HG03439 (cell line): ENCODE results near the gene PTPN13.
A peak's percentile ranks its signal among the peaks of the same experiment; 100 is the strongest.
"Not testable (repeated sequence)": the region's sequence is repeated elsewhere in the genome, so short reads cannot be mapped to it uniquely, and the experiment has no call there.

Experiments
- ATAC-seq: cut with Tn5 transposase; IDR thresholded peaks from one replicate; pipeline ENCODE4 v1.9.1; 2021; ENCODE audit warnings: mild to moderate bottlenecking, moderate library complexity; ENCODE audit not compliant: unreplicated experiment

Gene PTPN13

DNA sequence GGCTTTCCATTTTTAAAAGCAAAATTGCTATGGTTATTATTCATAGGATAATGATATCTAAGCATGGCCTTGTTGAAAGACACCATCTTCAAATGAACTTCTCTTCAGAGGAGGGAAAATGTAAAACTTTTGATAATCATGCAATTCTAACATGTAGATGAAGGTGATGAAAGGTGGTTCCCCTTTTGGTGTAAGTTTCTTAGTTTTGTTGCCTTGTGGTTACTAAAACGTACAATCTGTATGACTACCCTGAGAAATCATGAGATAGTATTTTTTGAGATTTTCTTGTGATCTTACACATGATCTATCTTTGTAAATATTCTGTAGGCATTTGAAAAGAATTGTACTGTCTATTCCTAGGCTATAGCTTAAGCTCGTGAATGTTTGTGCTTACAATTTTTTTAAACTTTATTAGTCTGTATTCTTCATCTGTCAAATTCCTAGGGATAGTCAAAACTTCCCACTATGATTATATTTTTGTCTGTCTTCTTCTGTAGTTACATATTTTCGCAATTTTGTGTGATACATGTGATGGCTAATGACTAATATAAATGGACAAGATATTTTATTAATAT lies 47.5 kb downstream of the PTPN13 start:
- peak; percentile 73 for ATAC-seq

DNA sequence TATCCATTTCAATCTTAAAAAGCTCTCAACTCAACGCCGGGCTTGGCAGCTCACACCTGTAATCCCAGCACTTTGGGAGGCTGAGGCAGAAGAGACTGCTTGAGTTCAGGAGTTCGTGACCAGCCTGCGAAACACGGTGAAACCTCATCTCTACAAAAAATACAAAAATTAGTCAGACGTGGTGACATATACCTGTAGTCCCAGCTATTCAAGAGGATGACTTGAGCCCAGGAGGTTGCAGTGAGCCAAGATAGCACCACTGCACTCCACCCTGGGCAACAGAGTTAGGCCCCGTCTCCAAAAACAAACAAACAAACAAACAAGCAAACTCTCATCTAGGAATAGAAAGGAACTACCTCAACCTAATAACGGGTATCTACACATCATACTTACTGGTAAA lies 50.8 kb downstream of the PTPN13 start:
- no peak for ATAC-seq

GRCh38 chr4:86652332-86652932 lies 58.3 kb downstream of the PTPN13 start:
- ATAC-seq = no peak

DNA sequence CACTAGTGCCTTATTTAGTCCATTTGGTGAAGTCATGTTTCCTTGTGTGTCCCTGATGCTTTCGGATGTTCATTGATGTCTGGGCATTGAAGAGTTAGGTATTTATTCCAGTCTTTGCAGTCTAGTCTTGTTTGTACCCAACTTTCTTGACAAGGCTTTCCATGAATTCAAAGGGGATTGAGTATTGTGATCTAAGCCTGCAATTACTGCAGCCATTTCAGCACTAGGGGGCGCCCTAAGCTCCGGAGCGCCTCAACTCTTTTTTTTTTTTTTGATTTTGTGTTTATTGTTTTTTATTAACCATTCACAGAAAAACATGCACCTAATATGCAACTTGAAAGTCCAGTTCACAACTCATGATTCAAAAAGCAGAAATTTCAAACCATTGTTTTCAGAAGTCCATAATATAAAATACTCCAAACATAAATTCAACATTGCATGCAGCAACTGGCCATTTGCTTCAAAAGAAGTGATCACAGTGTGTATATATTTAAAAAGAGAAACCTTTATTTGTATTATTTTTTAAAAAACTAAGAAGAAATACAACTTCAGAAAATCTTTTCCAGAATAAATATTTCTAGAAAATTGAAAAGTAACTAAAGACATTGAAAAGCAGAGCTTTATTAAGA lies 59.2 kb downstream of the PTPN13 start:
- no peak for ATAC-seq

GRCh38 chr4:86656781-86657180 lies 62.7 kb downstream of the PTPN13 start:
- not testable (repeated sequence) for ATAC-seq

DNA sequence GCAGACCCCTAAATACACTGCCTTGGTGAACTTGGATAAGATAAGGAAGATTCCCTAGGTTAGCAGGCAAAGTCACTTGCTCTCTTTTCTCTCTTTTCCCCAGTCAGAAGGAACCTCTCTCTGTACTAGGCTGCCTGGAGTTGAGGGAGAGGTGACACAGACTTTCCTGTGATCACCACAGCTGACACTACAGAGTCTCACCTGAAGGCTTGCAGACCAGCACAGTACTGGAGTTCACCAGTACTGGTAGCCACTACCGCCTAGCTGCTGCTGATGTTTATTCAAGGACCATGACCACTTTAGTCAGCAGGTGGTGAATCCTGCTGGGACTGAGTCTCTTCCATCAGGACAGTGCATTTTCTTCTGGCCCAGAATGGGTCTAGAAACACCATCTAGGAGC lies 63.3 kb downstream of the PTPN13 start:
- ATAC-seq = no peak

GRCh38 chr4:86657910-86658309 lies 63.8 kb downstream of the PTPN13 start:
- ATAC-seq = no peak

DNA sequence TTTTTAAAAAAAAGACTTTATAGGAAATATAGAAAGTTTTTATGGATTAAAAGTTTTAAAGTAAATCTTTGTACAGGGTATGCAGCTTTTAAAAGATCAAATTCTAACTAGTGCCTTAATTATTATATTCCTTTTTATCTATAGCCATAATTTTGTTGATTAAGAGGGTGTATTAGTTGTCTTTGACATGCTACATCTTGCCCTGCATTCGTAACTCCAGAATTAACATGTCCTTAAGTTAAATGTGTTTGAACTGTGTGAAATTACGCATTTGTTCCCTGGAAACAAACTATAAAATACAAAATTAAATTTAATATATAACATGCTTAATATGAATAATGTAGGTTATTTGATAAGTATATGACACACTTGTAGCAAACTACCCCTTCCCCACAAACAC lies 66.3 kb downstream of the PTPN13 start:
- no peak for ATAC-seq

DNA sequence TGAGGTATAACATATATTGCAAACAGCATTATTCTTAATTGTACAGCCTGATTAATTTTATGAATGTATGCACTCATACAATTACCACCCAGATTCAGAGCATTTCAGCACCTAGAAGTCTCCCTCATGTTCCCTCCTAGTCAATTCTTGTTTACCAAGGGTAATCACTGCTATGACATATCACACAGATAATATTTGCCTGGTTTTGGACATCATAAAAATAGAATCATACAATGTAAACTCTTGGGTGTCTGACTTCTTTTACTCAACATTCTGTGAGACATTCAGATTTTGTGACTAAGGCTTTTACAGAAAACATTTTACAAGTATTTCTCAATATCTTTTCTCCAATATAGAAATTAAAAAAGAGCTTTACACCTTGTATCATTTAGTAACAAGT lies 66.9 kb downstream of the PTPN13 start:
- ATAC-seq = no peak

DNA sequence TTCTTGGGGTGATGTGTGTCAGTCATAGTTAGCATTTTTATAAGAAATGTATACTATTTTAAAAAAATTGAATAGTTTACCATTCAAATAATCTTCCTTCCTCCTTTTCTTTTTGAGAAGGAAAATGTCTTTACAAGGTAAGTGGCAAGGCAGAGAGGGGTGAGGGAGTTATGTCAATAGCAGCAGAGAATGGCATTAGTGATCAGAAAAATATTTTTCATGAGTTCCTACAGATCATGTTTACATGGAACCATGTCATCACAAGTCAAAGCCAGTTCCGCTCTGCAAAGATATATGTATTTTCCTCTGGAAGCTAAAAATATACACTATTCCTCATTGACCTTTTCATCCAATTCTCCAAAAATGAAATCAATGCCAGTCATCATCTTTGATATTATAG lies 67.3 kb downstream of the PTPN13 start:
- no peak for ATAC-seq

DNA sequence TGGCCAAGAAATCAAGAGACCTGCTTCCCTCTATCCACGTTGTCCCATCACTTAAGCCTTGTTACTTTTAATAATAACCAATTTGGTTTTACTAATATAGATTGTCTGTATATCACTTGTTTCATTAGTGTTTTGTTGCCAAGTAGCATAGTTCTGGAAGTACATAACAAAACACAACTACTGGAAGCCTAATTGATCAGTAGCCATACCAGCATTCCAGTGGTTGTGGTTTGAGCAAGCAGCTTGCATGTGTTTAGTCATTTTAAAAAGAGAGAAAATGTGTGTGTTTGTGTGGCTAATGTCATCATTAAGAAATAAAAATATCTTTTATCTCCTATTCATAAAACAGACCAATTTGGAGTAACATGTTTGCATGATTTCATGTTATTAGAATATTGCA lies 70.8 kb downstream of the PTPN13 start:
- ATAC-seq = no peak

DNA sequence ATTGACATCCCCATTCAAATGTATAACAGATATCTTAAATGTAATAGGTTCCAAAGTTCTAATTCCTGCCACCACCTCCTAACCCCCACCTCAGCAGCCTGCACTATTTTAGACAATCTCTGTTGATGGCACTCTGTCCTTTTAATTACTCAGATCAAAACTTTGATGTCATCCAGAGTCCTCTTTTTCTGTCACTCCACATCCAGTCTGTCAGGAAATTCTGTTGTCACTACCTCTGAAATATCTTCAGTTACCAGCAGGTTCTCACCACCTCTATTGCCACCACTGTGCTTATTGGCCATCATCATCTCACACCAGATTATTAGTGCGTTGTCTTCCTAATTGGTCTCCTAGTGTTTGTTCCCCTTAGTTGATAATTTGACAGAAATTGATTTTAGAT lies 76.2 kb downstream of the PTPN13 start:
- no peak for ATAC-seq

DNA sequence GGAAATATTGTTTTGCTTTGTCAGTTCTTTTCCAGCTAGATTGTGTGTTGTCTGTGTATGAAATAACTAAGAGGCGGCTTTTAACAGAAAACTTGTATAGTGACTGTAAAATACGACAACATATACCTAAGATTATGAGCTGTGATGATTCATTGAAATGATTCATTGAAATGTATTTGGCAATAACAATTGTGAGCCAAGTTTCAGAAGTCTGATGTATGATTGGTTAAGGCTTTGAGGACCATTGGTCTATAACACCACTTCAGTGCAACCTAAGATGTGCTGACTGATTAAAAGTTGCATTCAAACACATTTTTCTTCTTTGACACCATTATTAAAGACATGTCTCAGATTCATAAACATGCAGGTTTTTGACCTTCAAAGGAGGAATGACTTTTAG lies 76.6 kb downstream of the PTPN13 start:
- ATAC-seq = no peak

GRCh38 chr4:86675548-86675947 lies 81.4 kb downstream of the PTPN13 start:
- no peak for ATAC-seq

- no peak for ATAC-seq
Observed at GRCh38 chr4:86678796-86679195, 84.7 kb downstream of the PTPN13 start.

GRCh38 chr4:86679441-86679840 lies 85.3 kb downstream of the PTPN13 start:
- no peak for ATAC-seq

GRCh38 chr4:86683167-86683566 lies 89.1 kb downstream of the PTPN13 start:
- no peak for ATAC-seq

DNA sequence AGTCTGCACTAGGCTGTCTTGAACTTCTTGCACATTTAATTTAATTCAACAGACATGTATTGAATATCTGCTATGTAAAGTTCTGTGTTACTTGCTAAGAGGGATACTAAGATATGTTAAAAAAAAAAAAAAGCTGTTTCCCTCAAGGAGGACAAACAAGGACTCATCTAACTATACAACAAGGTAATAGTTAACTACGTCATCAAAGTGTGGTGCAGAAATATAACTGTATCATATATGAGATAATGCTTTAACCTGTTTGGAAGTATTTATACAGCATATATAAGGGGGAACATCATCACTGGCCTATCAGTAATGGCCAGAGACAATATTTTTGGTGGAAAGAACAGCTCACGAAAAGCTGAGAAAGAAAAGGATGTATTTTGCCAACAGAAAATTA lies 89.9 kb downstream of the PTPN13 start:
- ATAC-seq = no peak

DNA sequence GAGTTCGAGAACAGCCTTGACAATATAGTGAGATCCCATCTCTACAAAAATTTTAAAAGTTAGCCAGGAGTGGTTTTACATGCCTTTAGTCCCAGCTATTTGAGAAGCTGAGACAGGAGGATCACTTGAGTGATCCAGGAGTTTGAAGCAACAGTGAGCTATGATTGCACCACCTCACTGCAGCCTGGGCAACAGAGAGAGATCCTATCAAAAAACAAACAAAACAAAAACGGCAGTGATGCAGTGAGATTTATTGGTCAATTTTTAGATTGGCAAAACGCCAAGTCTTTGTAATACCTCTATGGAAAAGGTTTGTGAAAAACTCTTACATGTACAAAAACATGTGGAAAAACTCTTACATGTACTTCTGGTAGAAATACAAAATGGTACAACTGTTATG lies 91.3 kb downstream of the PTPN13 start:
- ATAC-seq = no peak

DNA sequence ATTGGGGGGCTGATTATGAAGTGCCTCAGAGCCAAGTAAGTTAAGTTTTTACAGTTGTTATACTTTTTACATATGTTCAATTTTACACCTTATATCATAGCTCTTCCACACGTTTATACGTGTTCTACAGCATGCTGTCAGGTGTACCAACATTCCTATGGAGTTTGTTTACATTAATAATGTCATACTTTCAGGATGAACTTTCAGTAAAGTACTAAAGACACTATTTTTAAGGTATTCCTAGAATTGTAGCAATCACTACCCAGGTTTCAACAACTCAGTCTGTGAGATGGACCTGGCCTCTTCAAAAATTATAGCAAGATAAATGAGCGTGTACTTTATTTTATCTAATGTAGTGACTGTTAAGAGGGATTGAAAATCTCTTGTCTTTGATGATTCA lies 92.6 kb downstream of the PTPN13 start:
- no peak for ATAC-seq

DNA sequence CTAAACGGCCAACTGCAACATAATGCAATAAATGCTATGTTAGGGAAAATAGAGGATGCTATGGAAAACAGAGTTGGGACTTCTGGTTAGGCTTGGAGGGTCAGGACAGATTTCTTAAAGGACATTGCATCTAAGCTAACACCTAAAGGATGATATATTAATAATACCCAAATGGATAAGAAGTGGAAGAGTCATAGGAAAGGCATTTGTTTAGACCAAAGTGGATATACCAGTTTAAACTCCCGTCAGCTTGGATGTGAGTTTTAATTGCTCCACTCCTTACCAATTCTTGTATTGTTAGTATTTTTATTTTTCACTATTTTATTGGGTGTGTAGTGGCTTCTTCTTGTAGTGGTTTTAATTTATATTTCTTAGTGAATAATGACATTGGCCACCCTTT lies 93.9 kb downstream of the PTPN13 start:
- no peak for ATAC-seq

DNA sequence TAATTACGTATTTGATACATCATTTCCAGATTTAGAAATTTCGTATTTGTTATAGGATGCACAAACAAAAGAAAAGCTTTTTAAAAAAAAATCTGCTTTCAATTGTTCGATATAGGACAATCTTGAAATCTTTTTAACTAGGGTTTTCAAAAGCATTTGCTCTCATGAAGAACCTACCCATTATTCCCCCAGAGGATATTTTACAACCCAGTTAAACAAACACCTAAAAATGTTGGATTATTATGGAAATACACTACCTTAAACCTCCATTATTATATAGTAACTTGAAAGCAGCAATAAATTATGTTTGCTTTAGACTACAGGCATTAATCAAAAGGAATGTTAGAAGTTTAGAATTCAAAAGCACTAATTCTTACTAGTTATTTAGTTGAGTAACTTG lies 110.5 kb downstream of the PTPN13 start:
- ATAC-seq = no peak
